GM13977 (cell line): ENCODE measurements around the gene PCBP3.
"Not testable (repeated sequence)": the region's sequence is repeated elsewhere in the genome, so short reads cannot be mapped to it uniquely, and the experiment has no call there.

Experiments
- DNase-seq: peaks from one replicate; pipeline ENCODE4 v3.0.0; 2012; ENCODE audit warnings: low spot score
- in situ Hi-C: fragments of 300-500 bp; cut with MboI; formaldehyde crosslinking; loops from one replicate; pipeline ENCODE4 v1.12.0; 2022; ENCODE audit warnings: low sequenced_read_pairs, low pct_unique_long_range_greater_than_20kb, mixed read lengths, inconsistent platforms; ENCODE audit not compliant: unreplicated experiment
- TF ChIP-seq, protein P1 (sequence below): IDR thresholded peaks from 2 replicates; pipeline ENCODE4 v1.5.1; 2012; ENCODE audit warnings: mild to moderate bottlenecking, control low read depth; ENCODE audit not compliant: insufficient read depth; ENCODE audit errors: extremely low read depth, missing control alignments

Gene PCBP3

GRCh38 chr21:45607909-45608295 lies 35.6 kb upstream of the PCBP3 start:
- no peak for DNase-seq
- in situ Hi-C loops, result no loop called here
- TF ChIP-seq, protein P1, sequence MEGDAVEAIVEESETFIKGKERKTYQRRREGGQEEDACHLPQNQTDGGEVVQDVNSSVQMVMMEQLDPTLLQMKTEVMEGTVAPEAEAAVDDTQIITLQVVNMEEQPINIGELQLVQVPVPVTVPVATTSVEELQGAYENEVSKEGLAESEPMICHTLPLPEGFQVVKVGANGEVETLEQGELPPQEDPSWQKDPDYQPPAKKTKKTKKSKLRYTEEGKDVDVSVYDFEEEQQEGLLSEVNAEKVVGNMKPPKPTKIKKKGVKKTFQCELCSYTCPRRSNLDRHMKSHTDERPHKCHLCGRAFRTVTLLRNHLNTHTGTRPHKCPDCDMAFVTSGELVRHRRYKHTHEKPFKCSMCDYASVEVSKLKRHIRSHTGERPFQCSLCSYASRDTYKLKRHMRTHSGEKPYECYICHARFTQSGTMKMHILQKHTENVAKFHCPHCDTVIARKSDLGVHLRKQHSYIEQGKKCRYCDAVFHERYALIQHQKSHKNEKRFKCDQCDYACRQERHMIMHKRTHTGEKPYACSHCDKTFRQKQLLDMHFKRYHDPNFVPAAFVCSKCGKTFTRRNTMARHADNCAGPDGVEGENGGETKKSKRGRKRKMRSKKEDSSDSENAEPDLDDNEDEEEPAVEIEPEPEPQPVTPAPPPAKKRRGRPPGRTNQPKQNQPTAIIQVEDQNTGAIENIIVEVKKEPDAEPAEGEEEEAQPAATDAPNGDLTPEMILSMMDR, result no peak

GRCh38 chr21:45608747-45609470 lies 34.6 kb upstream of the PCBP3 start:
- in situ Hi-C loops, result not testable (repeated sequence)

DNA sequence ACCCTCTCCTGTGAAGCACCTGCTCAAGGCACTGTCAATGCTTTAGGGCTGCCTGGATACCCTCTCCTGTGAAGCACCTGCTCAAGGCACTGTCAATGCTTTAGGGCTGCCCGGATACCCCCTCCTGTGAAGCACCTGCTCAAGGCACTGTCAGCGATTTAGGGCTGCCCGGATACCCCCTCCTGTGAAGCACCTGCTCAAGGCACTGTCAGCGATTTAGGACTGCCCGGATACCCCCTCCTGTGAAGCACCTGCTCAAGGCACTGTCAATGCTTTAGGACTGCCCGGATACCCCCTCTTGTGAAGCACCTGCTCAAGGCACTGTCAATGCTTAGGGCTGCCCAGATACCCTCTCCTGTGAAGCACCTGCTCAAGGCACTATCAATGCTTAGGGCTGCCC lies 33.9 kb upstream of the PCBP3 start:
- in situ Hi-C loops, DNase-seq: not testable (repeated sequence)

More at GRCh38 chr21:45608747-45609470, 34.6 kb upstream of the PCBP3 start:
- DNase-seq, result not testable (repeated sequence)

- no peak for DNase-seq
- in situ Hi-C loops, result no loop called here
- TF ChIP-seq, protein P1, result no peak
These were observed 32.2 kb upstream of the PCBP3 start for GRCh38 chr21:45611296-45611695.

DNA sequence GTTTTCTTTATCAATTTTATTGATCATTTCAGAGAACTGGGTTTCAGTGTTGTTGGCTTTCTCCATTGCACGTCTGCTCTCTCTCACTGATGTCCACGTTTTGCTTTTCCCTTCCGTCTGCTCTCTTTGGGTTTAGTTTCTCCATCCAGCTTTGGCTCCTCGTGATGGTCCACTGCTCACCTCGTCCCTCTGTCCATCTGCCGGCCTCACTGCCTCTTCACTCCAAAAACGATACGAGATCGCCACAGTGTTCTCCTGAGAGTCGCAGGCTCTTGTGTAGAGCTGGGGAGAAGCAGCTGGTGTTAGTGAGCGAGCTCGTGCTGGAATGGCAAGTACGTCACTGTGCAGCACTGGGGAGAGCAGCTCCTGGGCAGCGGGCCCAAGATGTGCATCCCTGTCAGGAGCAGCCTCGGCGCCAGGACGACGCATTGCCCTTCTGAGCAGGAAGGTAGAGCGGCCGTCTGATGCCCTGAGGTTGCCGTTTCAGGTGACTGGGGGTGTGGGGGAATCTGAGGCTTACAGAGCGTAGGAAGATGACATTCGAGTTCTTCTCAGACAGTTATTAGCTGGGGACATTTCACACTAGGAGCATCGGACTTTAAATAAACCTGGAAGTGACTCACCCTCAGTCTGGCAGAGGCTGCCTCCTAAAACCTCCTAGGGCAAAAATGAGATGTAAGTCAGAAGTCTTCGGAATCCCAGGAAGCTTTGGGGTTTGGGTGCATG lies 31.4 kb upstream of the PCBP3 start:
- DNase-seq, result no peak
- in situ Hi-C loops, result no loop called here
- TF ChIP-seq, protein P1, result no peak

DNA sequence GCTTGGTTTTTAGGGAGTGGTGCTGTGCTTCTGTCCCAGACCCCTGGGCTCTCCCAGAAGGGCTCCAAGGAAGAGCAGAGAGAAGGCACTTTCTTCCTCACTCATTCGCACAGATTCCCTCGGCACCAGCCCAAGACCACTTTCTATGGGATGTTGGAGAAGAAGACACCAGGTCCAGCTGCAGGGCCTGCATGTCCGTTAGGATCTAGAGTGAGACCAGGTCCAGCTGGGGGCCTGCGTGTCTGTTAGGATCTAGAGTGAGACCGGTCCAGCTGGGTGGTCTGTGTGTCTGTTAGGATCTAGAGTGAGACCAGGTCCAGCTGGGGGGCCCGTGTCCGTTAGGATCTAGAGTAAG lies 30.9 kb upstream of the PCBP3 start:
- DNase-seq, in situ Hi-C loops: not testable (repeated sequence)

- in situ Hi-C loops, result no loop called here
- DNase-seq, result no peak
- TF ChIP-seq, protein P1, result no peak
These were observed 30.1 kb upstream of the PCBP3 start for GRCh38 chr21:45613396-45613795.

- TF ChIP-seq, protein P1, result no peak
- DNase-seq, result no peak
- in situ Hi-C loops, result no loop called here
These were observed 29.6 kb upstream of the PCBP3 start for GRCh38 chr21:45613881-45614280.
